ENCODE results near the gene PKD2. TPM values are rescaled to one million over a fixed set of nuclear protein-coding genes. Genes with fewer than 3 reads are reported as not detected.
A peak's percentile ranks its signal among the peaks of the same experiment; 100 is the strongest.

Gene PKD2
- total RNA-seq, 1 donor from 2014 or later = 47.5 TPM

GRCh38 chr4:88027611-88028608 is 20.5 kb downstream of the PKD2 start:
- H3K9me3 Mint-ChIP-seq = peaks cover 12% of the 10 kb centered on the region
- TF ChIP-seq CTCF (conservative IDR thresholded peaks at IDR 0.05) = no peak
- peak overlapping the region; percentile 66 for H3K27ac Mint-ChIP-seq
- peaks cover 52% of the 10 kb centered on the region for H3K36me3 Mint-ChIP-seq
- H3K4me1 Mint-ChIP-seq (ENCODE audit: unreplicated experiment) = peaks cover 18% of the 10 kb centered on the region
- no peaks in the 10 kb centered on the region for H3K27me3 Mint-ChIP-seq
- DNase-seq (ENCODE audit: extremely low spot score, unreplicated experiment) = no peak
- H3K4me3 Mint-ChIP-seq = peak overlapping the region; percentile 35

- TF ChIP-seq CTCF (conservative IDR thresholded peaks at IDR 0.05) = no peak
- Mint-ChIP-seq H3K36me3 (peaks cover 42% of the 10 kb centered on the region), H3K27ac (no peak overlapping the region), H3K4me3 (no peak overlapping the region), H3K4me1 (ENCODE audit: unreplicated experiment) (peaks cover 18% of the 10 kb centered on the region), H3K27me3 (no peaks in the 10 kb centered on the region), H3K9me3 (peaks cover 12% of the 10 kb centered on the region)
- DNase-seq (ENCODE audit: extremely low spot score, unreplicated experiment) = no peak
Measured at GRCh38 chr4:88028946-88029345, 21.5 kb downstream of the PKD2 start.

GRCh38 chr4:88029556-88029955 is 22.1 kb downstream of the PKD2 start:
- H3K36me3 Mint-ChIP-seq = peaks cover 40% of the 10 kb centered on the region
- no peak overlapping the region for H3K4me3 Mint-ChIP-seq
- peaks cover 12% of the 10 kb centered on the region for H3K9me3 Mint-ChIP-seq
- DNase-seq (ENCODE audit: extremely low spot score, unreplicated experiment) = no peak
- peaks cover 18% of the 10 kb centered on the region for H3K4me1 Mint-ChIP-seq (ENCODE audit: unreplicated experiment)
- TF ChIP-seq CTCF (conservative IDR thresholded peaks at IDR 0.05) = no peak
- no peaks in the 10 kb centered on the region for H3K27me3 Mint-ChIP-seq
- H3K27ac Mint-ChIP-seq = no peak overlapping the region

GRCh38 chr4:88030565-88031310 is 23.3 kb downstream of the PKD2 start:
- H3K27me3 Mint-ChIP-seq = no peaks in the 10 kb centered on the region
- peaks cover 18% of the 10 kb centered on the region for H3K4me1 Mint-ChIP-seq (ENCODE audit: unreplicated experiment)
- H3K4me3 Mint-ChIP-seq = no peak overlapping the region
- peaks cover 10% of the 10 kb centered on the region for H3K9me3 Mint-ChIP-seq
- peaks cover 46% of the 10 kb centered on the region for H3K36me3 Mint-ChIP-seq
- H3K27ac Mint-ChIP-seq = no peak overlapping the region
- DNase-seq (ENCODE audit: extremely low spot score, unreplicated experiment) = no peak
- no peak for TF ChIP-seq CTCF (conservative IDR thresholded peaks at IDR 0.05)

GRCh38 chr4:88033309-88033708 is 25.9 kb downstream of the PKD2 start:
- Mint-ChIP-seq H3K27ac (no peak overlapping the region), H3K27me3 (no peaks in the 10 kb centered on the region), H3K4me1 (ENCODE audit: unreplicated experiment) (peaks cover 11% of the 10 kb centered on the region), H3K4me3 (no peak overlapping the region), H3K9me3 (no peaks in the 10 kb centered on the region), H3K36me3 (peaks cover 41% of the 10 kb centered on the region)
- TF ChIP-seq CTCF (conservative IDR thresholded peaks at IDR 0.05) = peak; percentile 84
- DNase-seq (ENCODE audit: extremely low spot score, unreplicated experiment) = no peak
